HL-60 (cell line): ENCODE measurements around the gene BOLL.

ENCODE experiments used
- DNase-seq, 2 experiments: peaks; one replicate each; pipeline ENCODE4 v3.0.0-alpha.2; 2010 to 2020; ENCODE audit warnings: low read depth in 1 of 2, low spot score in 1 of 2
- H3K27ac ChIP-seq: fragments of 250-450 bp; sonication (Bioruptor Pico); replicated peaks from 2 replicates; pipeline ENCODE4 v1.5.1; 2020; ENCODE audit warnings: mild to moderate bottlenecking, moderate library complexity
- H3K27me3 ChIP-seq: fragments of 250-450 bp; sonication (Bioruptor Pico); 2 replicates; pipeline ENCODE4 v1.5.1; 2021; ENCODE audit warnings: mild to moderate bottlenecking, moderate library complexity; ENCODE audit not compliant: insufficient read depth, poor library complexity, severe bottlenecking
- H3K4me3 ChIP-seq: replicated peaks from 2 replicates; pipeline ENCODE4 v1.5.1; 2011; ENCODE audit warnings: mild to moderate bottlenecking, control low read depth, low read length; ENCODE audit not compliant: insufficient read depth
- GABPA ChIP-seq: IDR thresholded peaks from 2 replicates; pipeline ENCODE4 v1.6.1; 2012; ENCODE audit warnings: low read depth
- POLR2AphosphoS5 ChIP-seq: IDR thresholded peaks from 2 replicates; pipeline ENCODE4 v1.6.1; 2012; ENCODE audit warnings: low read depth
- SPI1 ChIP-seq: IDR thresholded peaks from 2 replicates; pipeline ENCODE4 v1.6.1; 2012; ENCODE audit warnings: low read depth, mild to moderate bottlenecking, borderline replicate concordance
- TF ChIP-seq, protein P1 (sequence below): IDR thresholded peaks from 2 replicates; pipeline ENCODE4 v1.6.1; 2012; ENCODE audit warnings: low read depth; ENCODE audit not compliant: insufficient replicate concordance
- TF ChIP-seq, protein P2 (sequence below): IDR thresholded peaks from one replicate; pipeline ENCODE4 v1.5.1; 2011; ENCODE audit warnings: low read length, control low read depth, inconsistent platforms; ENCODE audit not compliant: insufficient read depth

Gene BOLL

DNA sequence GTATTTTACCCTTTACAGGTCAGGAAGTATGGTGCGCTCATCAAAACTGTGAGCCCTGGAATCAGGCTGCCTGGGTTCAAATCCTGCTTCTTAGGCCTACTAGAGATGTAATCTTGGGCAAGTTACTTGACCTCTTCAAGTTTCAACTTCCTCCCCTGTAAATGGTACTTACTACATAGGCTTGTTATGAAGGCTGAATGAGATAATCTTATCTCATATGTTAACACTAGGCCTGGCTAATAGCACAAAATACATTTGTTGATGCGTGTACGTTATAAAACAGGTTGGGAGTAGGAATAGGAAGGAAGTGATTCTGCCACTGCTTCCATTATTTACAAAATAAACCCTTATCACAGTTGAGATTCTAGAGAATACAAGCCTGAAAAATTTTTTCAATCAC lies 108.1 kb downstream of the BOLL start:
- Histone ChIP-seq H3K4me3 (no peak overlapping the region), H3K27ac (no peak overlapping the region), H3K27me3 (no peaks in the 10 kb centered on the region)
- TF ChIP-seq, protein P1, sequence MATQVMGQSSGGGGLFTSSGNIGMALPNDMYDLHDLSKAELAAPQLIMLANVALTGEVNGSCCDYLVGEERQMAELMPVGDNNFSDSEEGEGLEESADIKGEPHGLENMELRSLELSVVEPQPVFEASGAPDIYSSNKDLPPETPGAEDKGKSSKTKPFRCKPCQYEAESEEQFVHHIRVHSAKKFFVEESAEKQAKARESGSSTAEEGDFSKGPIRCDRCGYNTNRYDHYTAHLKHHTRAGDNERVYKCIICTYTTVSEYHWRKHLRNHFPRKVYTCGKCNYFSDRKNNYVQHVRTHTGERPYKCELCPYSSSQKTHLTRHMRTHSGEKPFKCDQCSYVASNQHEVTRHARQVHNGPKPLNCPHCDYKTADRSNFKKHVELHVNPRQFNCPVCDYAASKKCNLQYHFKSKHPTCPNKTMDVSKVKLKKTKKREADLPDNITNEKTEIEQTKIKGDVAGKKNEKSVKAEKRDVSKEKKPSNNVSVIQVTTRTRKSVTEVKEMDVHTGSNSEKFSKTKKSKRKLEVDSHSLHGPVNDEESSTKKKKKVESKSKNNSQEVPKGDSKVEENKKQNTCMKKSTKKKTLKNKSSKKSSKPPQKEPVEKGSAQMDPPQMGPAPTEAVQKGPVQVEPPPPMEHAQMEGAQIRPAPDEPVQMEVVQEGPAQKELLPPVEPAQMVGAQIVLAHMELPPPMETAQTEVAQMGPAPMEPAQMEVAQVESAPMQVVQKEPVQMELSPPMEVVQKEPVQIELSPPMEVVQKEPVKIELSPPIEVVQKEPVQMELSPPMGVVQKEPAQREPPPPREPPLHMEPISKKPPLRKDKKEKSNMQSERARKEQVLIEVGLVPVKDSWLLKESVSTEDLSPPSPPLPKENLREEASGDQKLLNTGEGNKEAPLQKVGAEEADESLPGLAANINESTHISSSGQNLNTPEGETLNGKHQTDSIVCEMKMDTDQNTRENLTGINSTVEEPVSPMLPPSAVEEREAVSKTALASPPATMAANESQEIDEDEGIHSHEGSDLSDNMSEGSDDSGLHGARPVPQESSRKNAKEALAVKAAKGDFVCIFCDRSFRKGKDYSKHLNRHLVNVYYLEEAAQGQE: no peak
- TF ChIP-seq POLR2AphosphoS5 (no peak), GABPA (no peak), SPI1 (no peak)
- TF ChIP-seq, protein P2, sequence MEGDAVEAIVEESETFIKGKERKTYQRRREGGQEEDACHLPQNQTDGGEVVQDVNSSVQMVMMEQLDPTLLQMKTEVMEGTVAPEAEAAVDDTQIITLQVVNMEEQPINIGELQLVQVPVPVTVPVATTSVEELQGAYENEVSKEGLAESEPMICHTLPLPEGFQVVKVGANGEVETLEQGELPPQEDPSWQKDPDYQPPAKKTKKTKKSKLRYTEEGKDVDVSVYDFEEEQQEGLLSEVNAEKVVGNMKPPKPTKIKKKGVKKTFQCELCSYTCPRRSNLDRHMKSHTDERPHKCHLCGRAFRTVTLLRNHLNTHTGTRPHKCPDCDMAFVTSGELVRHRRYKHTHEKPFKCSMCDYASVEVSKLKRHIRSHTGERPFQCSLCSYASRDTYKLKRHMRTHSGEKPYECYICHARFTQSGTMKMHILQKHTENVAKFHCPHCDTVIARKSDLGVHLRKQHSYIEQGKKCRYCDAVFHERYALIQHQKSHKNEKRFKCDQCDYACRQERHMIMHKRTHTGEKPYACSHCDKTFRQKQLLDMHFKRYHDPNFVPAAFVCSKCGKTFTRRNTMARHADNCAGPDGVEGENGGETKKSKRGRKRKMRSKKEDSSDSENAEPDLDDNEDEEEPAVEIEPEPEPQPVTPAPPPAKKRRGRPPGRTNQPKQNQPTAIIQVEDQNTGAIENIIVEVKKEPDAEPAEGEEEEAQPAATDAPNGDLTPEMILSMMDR: no peak
- no peak for DNase-seq
